Esophagus (tissue), 2 donors: ENCODE results near the gene CACNA2D1. TPM values are rescaled to one million over a fixed set of nuclear protein-coding genes. Genes with fewer than 3 reads are reported as not detected.

Source experiments
- H3K27ac ChIP-seq, 2 donors: one replicate each; pipeline ENCODE4 v1.5.1; 2013; ENCODE audit warnings: low read depth in 2 of 2, mild to moderate bottlenecking in 2 of 2, inconsistent platforms in 1 of 2, low read length in 1 of 2, moderate library complexity in 1 of 2
- H3K27me3 ChIP-seq, 2 donors: one replicate each; pipeline ENCODE4 v1.6.1; 2013; ENCODE audit warnings: low read length in 2 of 2, control low read depth in 1 of 2, mild to moderate bottlenecking in 1 of 2; ENCODE audit not compliant: insufficient read depth in 2 of 2, control insufficient read depth in 1 of 2
- H3K36me3 ChIP-seq, 2 donors: one replicate each; pipeline ENCODE4 v1.6.1; 2013; ENCODE audit warnings: low read length in 1 of 2; ENCODE audit not compliant: control insufficient read depth in 2 of 2, insufficient read depth in 2 of 2
- H3K4me1 ChIP-seq, 2 donors: one replicate each; pipeline ENCODE4 v1.6.1; 2013; ENCODE audit warnings: low read length in 1 of 2; ENCODE audit not compliant: control insufficient read depth in 2 of 2, insufficient read depth in 2 of 2
- H3K4me3 ChIP-seq, 2 donors: one replicate each; pipeline ENCODE4 v1.5.1; 2013; ENCODE audit warnings: low read length in 2 of 2, mild to moderate bottlenecking in 2 of 2, low read depth in 1 of 2, moderate library complexity in 1 of 2
- H3K9me3 ChIP-seq, 2 donors: one replicate each; pipeline ENCODE4 v1.6.1; 2013; ENCODE audit warnings: mild to moderate bottlenecking in 2 of 2, low read depth in 1 of 2, low read length in 1 of 2, moderate library complexity in 1 of 2; ENCODE audit not compliant: control insufficient read depth in 2 of 2, insufficient read depth in 1 of 2
- WGBS, 2 donors: extraction: QIAGEN DNeasy Blood & Tissue Kit; methylation state at CpG; one replicate each; pipeline ENCODE4 v1.1.7; 2013; 5-methylcytosine and 5-hydroxymethylcytosine counted together
- polyA plus RNA-seq, 2 donors: library from polyadenylated mRNA; stranded (reverse); fragments of 200-250 nt; gene quantifications; one replicate each; pipeline ENCODE4 v1.2.3, GENCODE V29; 2013
- donor health status: healthy with polysubstance abuse.
- donor health status: Bipolar disorder and iron deficiency.

Gene CACNA2D1
- polyA plus RNA-seq, 2 donors: 0.90 to 1.3 TPM

DNA sequence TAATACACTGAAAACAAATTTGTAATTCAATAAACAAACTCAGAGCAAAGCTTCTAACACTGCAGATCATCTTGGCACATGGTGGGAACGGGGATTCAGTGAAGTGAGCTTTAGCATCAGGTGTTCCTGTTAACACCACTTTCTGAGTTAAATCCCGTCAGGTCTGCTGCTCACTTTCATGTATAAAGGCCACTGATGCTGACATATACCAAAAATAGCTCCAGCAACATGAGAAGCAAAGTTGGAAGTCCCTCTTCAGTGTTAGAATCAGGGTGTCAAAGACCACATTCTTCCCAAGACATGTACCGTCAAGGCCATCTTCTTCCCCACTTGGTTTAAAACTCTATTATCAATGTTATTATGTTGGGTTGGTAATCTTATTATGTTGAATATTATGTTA lies 11.7 kb upstream of the CACNA2D1 start:
- Histone ChIP-seq H3K36me3 (no peaks in the 10 kb centered on the region), H3K27ac (no peak overlapping the region), H3K4me1 (no peaks in the 10 kb centered on the region), H3K9me3 (no peaks in the 10 kb centered on the region), H3K27me3 (no peaks in the 10 kb centered on the region), H3K4me3 (no peak overlapping the region)
- 83 to 89% methylated on average over 3 of the region's 3 CpGs for WGBS, 2 donors

DNA sequence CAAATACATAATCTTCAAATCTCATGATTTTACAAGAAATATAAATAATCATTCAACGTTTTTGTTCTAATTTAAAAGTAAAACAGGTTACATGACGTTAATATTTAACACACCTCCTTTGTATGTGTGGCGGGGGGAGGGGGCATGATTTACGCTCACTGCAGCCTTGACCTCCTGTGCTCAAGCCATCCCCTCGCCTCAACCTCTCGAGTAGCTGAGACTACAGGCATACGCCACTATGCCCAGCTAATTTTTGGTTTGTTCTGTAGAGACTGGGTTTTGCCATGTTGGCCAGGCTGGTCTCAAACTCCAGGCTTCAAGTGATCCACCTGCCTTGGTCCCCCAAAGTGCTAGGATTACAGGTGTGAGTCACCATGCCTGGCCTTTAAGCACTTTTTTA lies 7.2 kb upstream of the CACNA2D1 start:
- Histone ChIP-seq H3K36me3 (no peaks in the 10 kb centered on the region), H3K27me3 (no peaks in the 10 kb centered on the region), H3K27ac (no peak overlapping the region), H3K9me3 (no peaks in the 10 kb centered on the region), H3K4me3 (no peak overlapping the region), H3K4me1 (no peaks in the 10 kb centered on the region)
- WGBS, 2 donors: 80 to 81% methylated on average over 7 of the region's 7 CpGs

DNA sequence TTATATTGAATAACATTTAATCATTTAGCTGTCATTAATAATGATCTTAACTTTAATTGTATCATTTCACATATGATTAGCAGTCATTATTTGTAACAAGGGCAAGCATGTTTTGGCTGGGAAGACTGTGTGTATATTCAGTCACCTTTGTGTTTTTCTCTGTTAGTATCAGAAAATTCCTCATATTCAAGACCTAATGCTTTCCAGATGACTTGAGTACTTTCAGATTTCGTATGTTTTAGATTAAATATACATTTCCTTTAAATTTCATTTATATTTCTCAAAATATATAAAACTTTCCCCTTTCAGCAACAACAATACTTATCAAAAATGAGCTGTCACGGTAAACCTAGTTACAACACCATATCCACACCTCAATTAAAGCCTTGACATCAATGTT lies 6.3 kb upstream of the CACNA2D1 start:
- H3K36me3 ChIP-seq: no peaks in the 10 kb centered on the region
- H3K4me3 ChIP-seq: no peak overlapping the region
- 79 to 92% methylated on average over 2 of the region's 2 CpGs for WGBS, 2 donors
- no peaks in the 10 kb centered on the region for H3K9me3 ChIP-seq
- no peaks in the 10 kb centered on the region for H3K27me3 ChIP-seq
- H3K4me1 ChIP-seq: no peaks in the 10 kb centered on the region
- no peak overlapping the region for H3K27ac ChIP-seq

DNA sequence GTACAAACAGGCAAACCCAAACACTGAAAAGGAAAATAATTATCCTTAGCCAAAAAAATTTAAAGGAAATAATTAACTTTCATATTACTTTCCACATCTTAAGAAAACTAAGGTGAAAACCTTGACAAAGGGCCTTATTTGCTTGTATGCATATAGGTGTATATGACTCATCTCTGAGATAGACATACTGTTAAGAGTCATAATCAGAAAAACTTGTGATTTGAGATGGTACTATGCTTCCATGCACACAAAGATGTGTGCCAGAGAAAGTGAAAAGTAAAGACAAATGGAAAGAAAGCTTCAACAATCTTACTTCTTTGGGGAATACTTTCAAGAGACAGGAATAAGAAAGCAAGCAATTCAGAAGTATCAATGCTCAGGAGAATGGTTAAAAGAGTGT lies 3.3 kb upstream of the CACNA2D1 start:
- no peaks in the 10 kb centered on the region for H3K36me3 ChIP-seq
- H3K4me3 ChIP-seq: no peak overlapping the region
- no peak overlapping the region for H3K27ac ChIP-seq
- H3K4me1 ChIP-seq: peaks cover 2 to 3% of the 10 kb centered on the region in 2 donors
- H3K9me3 ChIP-seq: no peaks in the 10 kb centered on the region
- H3K27me3 ChIP-seq: no peaks in the 10 kb centered on the region

DNA sequence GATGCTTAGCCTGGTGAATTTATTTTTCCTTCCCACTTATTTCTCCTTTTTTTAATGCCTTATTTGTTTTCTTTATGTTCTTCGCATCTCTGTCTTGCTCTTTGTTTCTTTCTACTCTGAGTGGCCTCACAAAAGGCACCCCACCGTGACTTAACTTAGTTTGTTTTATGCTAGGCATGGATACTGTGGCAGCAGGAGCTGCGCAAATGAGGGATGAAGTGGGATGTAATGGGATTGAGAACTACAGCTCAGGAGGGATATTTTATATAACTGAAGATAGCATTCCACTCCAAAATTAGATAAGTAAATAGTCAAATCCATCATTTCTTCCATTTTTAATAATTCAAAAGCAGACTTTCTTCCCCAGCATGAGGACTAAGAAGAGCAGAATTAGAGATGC lies 1.7 kb upstream of the CACNA2D1 start:
- Histone ChIP-seq H3K4me3 (no peak overlapping the region), H3K9me3 (no peaks in the 10 kb centered on the region), H3K27me3 (no peaks in the 10 kb centered on the region), H3K27ac (no peak overlapping the region), H3K36me3 (no peaks in the 10 kb centered on the region), H3K4me1 (peaks cover 2 to 3% of the 10 kb centered on the region in 2 donors)
- 93 to 95% methylated on average over 3 of the region's 3 CpGs for WGBS, 2 donors

DNA sequence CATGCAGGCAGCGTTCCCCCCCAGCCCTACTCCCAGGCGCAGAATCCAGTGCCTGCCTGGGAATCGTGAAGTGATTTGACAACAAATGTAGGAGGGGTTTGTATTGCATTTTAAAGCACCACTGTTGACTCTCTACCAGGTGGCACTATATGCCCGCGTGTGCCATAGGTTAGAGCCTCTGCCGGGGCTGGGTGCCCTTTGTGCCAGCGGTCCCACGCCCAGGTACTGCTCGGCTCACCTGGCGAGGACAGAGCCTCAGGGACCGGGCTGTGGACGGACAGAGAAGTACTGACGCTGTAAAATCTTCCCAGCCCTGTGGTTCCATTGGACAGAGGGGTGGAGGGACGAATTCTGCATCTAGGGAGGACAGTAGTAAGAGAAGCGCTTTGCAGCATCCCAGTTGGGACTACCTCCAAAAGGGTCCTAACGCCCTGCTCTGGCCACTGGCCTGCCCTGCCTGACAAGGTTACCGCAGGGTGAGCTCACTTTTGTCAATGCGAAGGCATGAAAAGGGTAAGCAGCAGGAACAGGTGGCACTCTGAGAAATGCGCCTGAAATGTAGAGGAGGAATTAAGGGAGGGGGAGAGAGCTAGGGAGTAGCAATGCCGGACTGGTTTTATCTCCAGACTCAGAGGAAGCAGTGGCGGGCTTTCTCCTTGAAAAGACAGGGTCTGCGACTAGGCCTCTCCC lies 788 bp upstream of the CACNA2D1 start:
- Histone ChIP-seq H3K27me3 (no peaks in the 10 kb centered on the region), H3K27ac (peak overlapping the region; percentile 65 to 83), H3K9me3 (no peaks in the 10 kb centered on the region), H3K36me3 (no peaks in the 10 kb centered on the region), H3K4me3 (peak overlapping the region; percentile 58 to 72), H3K4me1 (peaks cover 2 to 3% of the 10 kb centered on the region in 2 donors)
- WGBS, 2 donors: 24 to 27% methylated on average over 22 of the region's 22 CpGs

DNA sequence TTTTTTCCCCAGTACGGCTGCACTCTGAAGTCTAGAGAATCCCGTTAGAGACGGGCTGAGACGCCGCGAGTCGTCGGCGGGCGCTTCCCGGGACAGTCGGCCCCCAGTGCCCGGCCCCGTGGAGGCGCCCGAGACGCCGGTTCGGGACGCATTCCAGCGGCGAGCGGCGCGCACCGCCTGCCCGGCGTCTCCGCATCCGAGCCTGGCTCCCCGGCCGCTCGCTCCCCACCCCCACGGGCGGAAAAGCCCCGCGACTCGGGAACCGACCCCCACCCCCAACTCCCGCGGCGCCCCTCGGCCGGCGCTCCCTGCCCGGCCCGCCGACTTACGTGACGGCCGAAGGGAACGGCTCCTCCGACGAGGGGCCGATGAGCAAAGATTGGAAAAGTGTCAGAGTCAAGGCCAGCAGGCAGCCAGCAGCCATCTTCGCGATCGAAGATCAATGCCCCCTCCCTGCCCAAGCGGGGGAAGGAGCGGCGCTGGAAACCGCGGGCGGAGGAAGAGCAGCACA lies 486 bp downstream of the CACNA2D1 start:
- H3K4me3 ChIP-seq: peak overlapping the region; percentile 58 to 72
- no peaks in the 10 kb centered on the region for H3K9me3 ChIP-seq
- peak overlapping the region; percentile 65 to 83 for H3K27ac ChIP-seq
- peaks cover 2 to 3% of the 10 kb centered on the region in 2 donors for H3K4me1 ChIP-seq
- 1 to 2% methylated on average over 52 to 64 of the region's 64 CpGs for WGBS, 2 donors
- no peaks in the 10 kb centered on the region for H3K27me3 ChIP-seq
- no peaks in the 10 kb centered on the region for H3K36me3 ChIP-seq

DNA sequence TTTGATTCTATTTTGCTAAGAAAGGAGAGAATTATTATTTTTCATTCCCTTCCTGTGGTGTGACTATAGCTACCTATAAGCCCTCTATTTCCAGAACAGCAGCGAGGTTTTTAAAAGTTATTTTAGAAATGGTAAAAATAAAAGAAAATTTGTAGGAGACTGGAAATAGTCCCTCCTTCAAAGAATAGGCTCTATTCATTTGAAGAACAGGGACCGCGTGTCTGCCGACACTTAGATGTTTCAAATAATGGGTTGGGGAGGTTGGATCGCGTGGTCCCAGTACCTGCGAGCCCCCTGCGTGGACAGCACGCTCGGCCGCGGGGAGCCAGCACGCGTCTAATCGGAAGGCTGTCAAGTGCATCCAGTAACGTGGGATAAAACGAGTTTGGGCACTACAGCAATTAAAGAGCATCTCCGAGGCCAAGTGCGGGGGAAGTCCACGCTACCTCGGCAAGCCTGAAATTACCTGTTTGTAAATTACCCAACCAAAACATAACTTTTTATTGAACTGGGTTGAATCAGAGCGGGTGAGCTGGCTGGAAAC lies 1.0 kb downstream of the CACNA2D1 start:
- 2 to 5% methylated on average over 22 of the region's 22 CpGs for WGBS, 2 donors
- H3K4me3 ChIP-seq: peak overlapping the region; percentile 58 to 72
- no peaks in the 10 kb centered on the region for H3K27me3 ChIP-seq
- peak overlapping the region; percentile 34 to 83 for H3K27ac ChIP-seq
- H3K36me3 ChIP-seq: no peaks in the 10 kb centered on the region
- no peaks in the 10 kb centered on the region for H3K9me3 ChIP-seq
- peaks cover 2 to 3% of the 10 kb centered on the region in 2 donors for H3K4me1 ChIP-seq

DNA sequence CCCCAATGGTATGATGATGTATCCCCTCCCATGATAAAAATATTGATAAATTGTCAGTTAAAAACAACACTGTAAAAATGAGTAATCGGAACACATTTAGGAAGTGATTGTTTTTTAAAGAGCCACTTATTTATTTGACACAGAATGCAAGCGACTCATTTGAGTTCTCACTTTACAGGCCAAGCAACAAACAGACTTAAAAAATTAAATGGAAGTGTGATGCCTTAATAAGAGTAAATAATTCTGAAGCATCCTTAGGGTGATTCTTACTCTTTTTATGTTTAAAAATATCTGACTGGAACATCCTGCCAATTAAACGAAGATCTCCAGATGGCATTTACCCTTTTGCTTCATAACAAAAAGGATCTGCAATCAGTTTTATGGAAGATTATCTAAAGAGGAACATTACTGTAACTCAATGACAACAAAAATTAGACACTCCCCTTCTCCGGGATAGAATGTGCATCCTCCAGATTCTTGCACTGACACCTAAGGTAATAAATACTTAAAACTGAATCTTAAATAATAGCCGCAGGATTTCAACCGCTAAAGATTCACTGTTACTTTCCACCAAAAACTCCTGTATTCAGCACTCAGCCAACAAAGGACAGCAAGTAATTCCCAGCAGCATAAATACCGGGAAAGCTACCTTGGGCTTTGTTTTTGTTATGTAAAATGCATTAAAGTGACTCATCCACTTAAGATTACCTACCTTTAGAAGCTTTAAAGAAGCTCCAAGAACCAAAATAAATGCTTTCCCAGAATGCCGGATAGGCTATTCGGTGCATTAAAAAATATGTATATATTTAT lies 1.7 kb downstream of the CACNA2D1 start:
- no peaks in the 10 kb centered on the region for H3K27me3 ChIP-seq
- H3K36me3 ChIP-seq: no peaks in the 10 kb centered on the region
- peak overlapping the region in 1 of 2 donors; percentile 58 for H3K4me3 ChIP-seq
- H3K27ac ChIP-seq: no peak overlapping the region
- peaks cover 2 to 3% of the 10 kb centered on the region in 2 donors for H3K4me1 ChIP-seq
- H3K9me3 ChIP-seq: no peaks in the 10 kb centered on the region
- whole genome bisulfite sequencing, 2 donors: 35 to 44% methylated on average over 9 of the region's 9 CpGs
